HAP-1 (cell line): Measurements from ENCODE around the gene RFC2.

ENCODE experiments used
- DNase-seq, 2 experiments: peaks; one replicate each; pipeline ENCODE4 v3.0.0-alpha.2; 2016 to 2020; ENCODE audit warnings: low spot score in 2 of 2
- H3K27me3 ChIP-seq: fragments of 250-450 bp; sonication (Bioruptor Pico); 2 replicates; pipeline ENCODE4 v1.5.1; 2020; ENCODE audit warnings: low read depth, mild to moderate bottlenecking, moderate library complexity
- H3K36me3 ChIP-seq: fragments of 250-450 bp; sonication (Bioruptor Pico); replicated peaks from 2 replicates; pipeline ENCODE4 v1.5.1; 2020; ENCODE audit warnings: mild to moderate bottlenecking
- H3K4me1 ChIP-seq: fragments of 250-450 bp; sonication (Bioruptor Pico); 2 replicates; pipeline ENCODE4 v1.5.1; 2020; ENCODE audit warnings: mild to moderate bottlenecking
- H3K4me3 ChIP-seq: fragments of 250-450 bp; sonication (Bioruptor Pico); 2 replicates; pipeline ENCODE4 v1.5.1; 2020; ENCODE audit warnings: mild to moderate bottlenecking, moderate library complexity
- H3K9me3 ChIP-seq: fragments of 250-450 bp; sonication (Bioruptor Pico); 2 replicates; pipeline ENCODE4 v1.5.1; 2020; ENCODE audit warnings: mild to moderate bottlenecking, moderate library complexity
- in situ Hi-C: fragments of 300-500 bp; cut with MboI; formaldehyde crosslinking; loops from 3 replicates; pipeline ENCODE4 v1.14.3; 2020; ENCODE audit warnings: low sequenced_read_pairs, inconsistent platforms, mixed read lengths

RFC2 gene

GRCh38 chr7:74193054-74193453, 61.1 kb downstream of the RFC2 start:
- H3K4me3 ChIP-seq, result no peak overlapping the region
- no peaks in the 10 kb centered on the region for H3K27me3 ChIP-seq
- no peak for DNase-seq
- peaks cover 80% of the 10 kb centered on the region for H3K36me3 ChIP-seq
- in situ Hi-C loops, result no loop called here
- H3K4me1 ChIP-seq, result no peaks in the 10 kb centered on the region
- H3K9me3 ChIP-seq, result no peaks in the 10 kb centered on the region

GRCh38 chr7:74191231-74191630, 63.0 kb downstream of the RFC2 start:
- Histone ChIP-seq H3K4me1 (no peaks in the 10 kb centered on the region), H3K36me3 (peaks cover 84% of the 10 kb centered on the region), H3K27me3 (no peaks in the 10 kb centered on the region), H3K4me3 (no peak overlapping the region), H3K9me3 (no peaks in the 10 kb centered on the region)
- in situ Hi-C loops, result no loop called here
- no peak for DNase-seq

GRCh38 chr7:74190259-74190658, 63.9 kb downstream of the RFC2 start:
- peaks cover 90% of the 10 kb centered on the region for H3K36me3 ChIP-seq
- in situ Hi-C loops, result no loop called here
- H3K4me3 ChIP-seq, result no peak overlapping the region
- no peaks in the 10 kb centered on the region for H3K27me3 ChIP-seq
- no peaks in the 10 kb centered on the region for H3K9me3 ChIP-seq
- DNase-seq, result no peak
- H3K4me1 ChIP-seq, result no peaks in the 10 kb centered on the region

GRCh38 chr7:74187915-74188675, 66.1 kb downstream of the RFC2 start:
- in situ Hi-C loops, result no loop called here
- Histone ChIP-seq H3K4me1 (no peaks in the 10 kb centered on the region), H3K9me3 (no peaks in the 10 kb centered on the region), H3K27me3 (no peaks in the 10 kb centered on the region), H3K36me3 (peaks cover 79% of the 10 kb centered on the region), H3K4me3 (no peak overlapping the region)
- no peak for DNase-seq

- H3K36me3 ChIP-seq, result peaks cover 73% of the 10 kb centered on the region
- H3K4me1 ChIP-seq, result peaks cover under 1% of the 10 kb centered on the region; the same call in 1 of the 2 replicates
- DNase-seq, result no peak
- H3K9me3 ChIP-seq, result no peaks in the 10 kb centered on the region
- no peaks in the 10 kb centered on the region for H3K27me3 ChIP-seq
- no peak overlapping the region for H3K4me3 ChIP-seq
- in situ Hi-C loops, result no loop called here
These were observed 68.6 kb downstream of the RFC2 start for GRCh38 chr7:74185636-74186035.

- peaks cover 73% of the 10 kb centered on the region for H3K36me3 ChIP-seq
- H3K4me3 ChIP-seq, result no peak overlapping the region
- no peaks in the 10 kb centered on the region for H3K9me3 ChIP-seq
- no peak for DNase-seq
- peaks cover 7% of the 10 kb centered on the region; the same call in 1 of the 2 replicates for H3K4me1 ChIP-seq
- H3K27me3 ChIP-seq, result no peaks in the 10 kb centered on the region
- in situ Hi-C loops, result no loop called here
These were observed 69.2 kb downstream of the RFC2 start for GRCh38 chr7:74185016-74185415.

GRCh38 chr7:74183653-74184450, 70.3 kb downstream of the RFC2 start:
- Histone ChIP-seq H3K27me3 (no peaks in the 10 kb centered on the region), H3K36me3 (peaks cover 68% of the 10 kb centered on the region), H3K9me3 (no peaks in the 10 kb centered on the region), H3K4me3 (no peak overlapping the region), H3K4me1 (peaks cover 7% of the 10 kb centered on the region; the same call in 1 of the 2 replicates)
- DNase-seq, result peak in 1 of 2 experiments; percentile 33
- in situ Hi-C loops, result no loop called here

- Histone ChIP-seq H3K27me3 (no peaks in the 10 kb centered on the region), H3K36me3 (peaks cover 68% of the 10 kb centered on the region), H3K4me3 (no peak overlapping the region), H3K4me1 (peaks cover 7% of the 10 kb centered on the region; the same call in 1 of the 2 replicates), H3K9me3 (no peaks in the 10 kb centered on the region)
- in situ Hi-C loops, result no loop called here
- DNase-seq, result no peak
These were observed 71.1 kb downstream of the RFC2 start for GRCh38 chr7:74183142-74183541.

- H3K36me3 ChIP-seq, result peaks cover 68% of the 10 kb centered on the region
- H3K27me3 ChIP-seq, result no peaks in the 10 kb centered on the region
- peaks cover 13% of the 10 kb centered on the region for H3K4me1 ChIP-seq
- in situ Hi-C loops, result no loop called here
- no peak for DNase-seq
- H3K9me3 ChIP-seq, result no peaks in the 10 kb centered on the region
- H3K4me3 ChIP-seq, result no peak overlapping the region
These were observed 71.6 kb downstream of the RFC2 start for GRCh38 chr7:74182453-74183090.

GRCh38 chr7:74181821-74182220, 72.4 kb downstream of the RFC2 start:
- H3K9me3 ChIP-seq, result no peaks in the 10 kb centered on the region
- H3K27me3 ChIP-seq, result no peaks in the 10 kb centered on the region
- peaks cover 68% of the 10 kb centered on the region for H3K36me3 ChIP-seq
- DNase-seq, result no peak
- H3K4me3 ChIP-seq, result no peak overlapping the region
- peaks cover 14% of the 10 kb centered on the region for H3K4me1 ChIP-seq
- in situ Hi-C loops, result no loop called here
